Neuronal stem cell (in vitro differentiated cells): ENCODE measurements around the gene LGALS12. TPM values are rescaled to one million over a fixed set of nuclear protein-coding genes. Genes with fewer than 3 reads are reported as not detected.

Experiments used
- DNase-seq: peaks from one replicate; pipeline ENCODE4 v3.0.0-alpha.2; 2013; ENCODE audit warnings: low spot score
- H2AFZ ChIP-seq: one replicate; pipeline ENCODE4 v1.6.1; 2013; ENCODE audit warnings: mild to moderate bottlenecking, low read length, inconsistent platforms
- H2AK5ac ChIP-seq: 2 replicates; pipeline ENCODE4 v1.6.1; 2013; ENCODE audit warnings: low read depth, mild to moderate bottlenecking, inconsistent platforms, low read length, moderate library complexity, mixed read lengths
- H2BK120ac ChIP-seq: 2 replicates; pipeline ENCODE4 v1.6.1; 2013; ENCODE audit warnings: low read depth, mild to moderate bottlenecking, inconsistent platforms, low read length, moderate library complexity, mixed read lengths
- H2BK12ac ChIP-seq: one replicate; pipeline ENCODE4 v1.6.1; 2013; ENCODE audit warnings: low read length, inconsistent platforms
- H2BK15ac ChIP-seq: 2 replicates; pipeline ENCODE4 v1.6.1; 2013; ENCODE audit warnings: mild to moderate bottlenecking, low read length, inconsistent platforms, mixed read lengths
- H2BK5ac ChIP-seq: one replicate; pipeline ENCODE4 v1.6.1; 2013; ENCODE audit warnings: inconsistent platforms, mild to moderate bottlenecking, low read length, moderate library complexity
- H3K14ac ChIP-seq: one replicate; pipeline ENCODE4 v1.6.1; 2013; ENCODE audit warnings: low read length, inconsistent platforms
- H3K18ac ChIP-seq: 2 replicates; pipeline ENCODE4 v1.6.1; 2013; ENCODE audit warnings: low read length, inconsistent platforms
- H3K23ac ChIP-seq: 2 replicates; pipeline ENCODE4 v1.6.1; 2013; ENCODE audit warnings: low read depth, mild to moderate bottlenecking, mixed read lengths, low read length, inconsistent platforms; ENCODE audit not compliant: poor library complexity
- H3K27ac ChIP-seq: replicated peaks from 3 replicates; pipeline ENCODE4 v1.5.1; 2013; ENCODE audit warnings: low read length, inconsistent platforms
- H3K27me3 ChIP-seq, 3 experiments: 2 replicates each; pipeline ENCODE4 v1.6.1; 2013; ENCODE audit warnings: low read length in 3 of 3, mild to moderate bottlenecking in 2 of 3, inconsistent platforms in 1 of 3, low read depth in 1 of 3, mixed read lengths in 1 of 3, moderate library complexity in 1 of 3; ENCODE audit not compliant: control insufficient read depth in 3 of 3, insufficient read depth in 3 of 3
- H3K36me3 ChIP-seq, 2 donors: replicated peaks in 1 of 2; 2 replicates each; pipeline ENCODE4 v1.6.1; 2013; ENCODE audit warnings: low read length in 2 of 2; ENCODE audit not compliant: control insufficient read depth in 2 of 2, insufficient read depth in 2 of 2
- H3K4ac ChIP-seq: 2 replicates; pipeline ENCODE4 v1.6.1; 2013; ENCODE audit warnings: inconsistent platforms, mild to moderate bottlenecking, low read length, moderate library complexity
- H3K4me1 ChIP-seq, 2 donors: 1 replicate in 1 of 2; 2 replicates in 1 of 2; pipeline ENCODE4 v1.6.1; 2013; ENCODE audit warnings: low read length in 2 of 2, low read depth in 1 of 2; ENCODE audit not compliant: control insufficient read depth in 2 of 2, insufficient read depth in 1 of 2
- H3K4me2 ChIP-seq: one replicate; pipeline ENCODE4 v1.6.1; 2013; ENCODE audit warnings: mild to moderate bottlenecking, low read length, inconsistent platforms; ENCODE audit not compliant: insufficient read depth, poor library complexity, severe bottlenecking
- H3K4me3 ChIP-seq, 2 donors: 2 replicates each; pipeline ENCODE4 v1.5.1; 2013; ENCODE audit warnings: low read length in 2 of 2, mild to moderate bottlenecking in 2 of 2, inconsistent platforms in 1 of 2, moderate library complexity in 1 of 2
- H3K79me1 ChIP-seq: one replicate; pipeline ENCODE4 v1.6.1; 2013; ENCODE audit warnings: low read depth, mild to moderate bottlenecking, inconsistent platforms, low read length, moderate library complexity
- H3K9ac ChIP-seq: one replicate; pipeline ENCODE4 v1.6.1; 2013; ENCODE audit warnings: mild to moderate bottlenecking, low read depth, low read length, inconsistent platforms; ENCODE audit not compliant: poor library complexity
- H3K9me3 ChIP-seq, 2 donors: replicated peaks in 1 of 2; 2 replicates each; pipeline versions ENCODE3 to v1.6.1; 2013; ENCODE audit warnings: low read length in 2 of 2, mild to moderate bottlenecking in 2 of 2, inconsistent platforms in 1 of 2, low read depth in 1 of 2, mixed read lengths in 1 of 2, moderate library complexity in 1 of 2; ENCODE audit not compliant: control insufficient read depth in 2 of 2, insufficient read depth in 1 of 2
- H4K8ac ChIP-seq: one replicate; pipeline ENCODE4 v1.6.1; 2013; ENCODE audit warnings: low read depth, mild to moderate bottlenecking, inconsistent platforms, low read length, moderate library complexity
- H4K91ac ChIP-seq: one replicate; pipeline ENCODE4 v1.6.1; 2013; ENCODE audit warnings: low read length, low read depth, mild to moderate bottlenecking, inconsistent platforms; ENCODE audit not compliant: poor library complexity
- WGBS, 2 donors: extraction: QIAGEN DNeasy Blood & Tissue Kit; methylation state at CpG; one replicate each; pipeline ENCODE4 v1.1.7; 2013; ENCODE audit warnings: missing lambda C conversion rate in 2 of 2, mixed read lengths in 1 of 2; ENCODE audit not compliant: insufficient read length in 2 of 2, insufficient replicate concordance in 1 of 2; ENCODE audit errors: extremely low coverage in 2 of 2; 5-methylcytosine and 5-hydroxymethylcytosine counted together
- polyA plus RNA-seq, 2 experiments: library from polyadenylated mRNA; stranded (reverse); fragments of 200-250 nt; gene quantifications; one replicate each; pipeline ENCODE4 v1.2.3, GENCODE V29; 2013

Gene LGALS12, protein sequence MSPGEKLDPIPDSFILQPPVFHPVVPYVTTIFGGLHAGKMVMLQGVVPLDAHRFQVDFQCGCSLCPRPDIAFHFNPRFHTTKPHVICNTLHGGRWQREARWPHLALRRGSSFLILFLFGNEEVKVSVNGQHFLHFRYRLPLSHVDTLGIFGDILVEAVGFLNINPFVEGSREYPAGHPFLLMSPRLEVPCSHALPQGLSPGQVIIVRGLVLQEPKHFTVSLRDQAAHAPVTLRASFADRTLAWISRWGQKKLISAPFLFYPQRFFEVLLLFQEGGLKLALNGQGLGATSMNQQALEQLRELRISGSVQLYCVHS
- not detected for polyA plus RNA-seq (2013, experiment 1 of 2)
- polyA plus RNA-seq (2013, experiment 2 of 2) = not detected

DNA sequence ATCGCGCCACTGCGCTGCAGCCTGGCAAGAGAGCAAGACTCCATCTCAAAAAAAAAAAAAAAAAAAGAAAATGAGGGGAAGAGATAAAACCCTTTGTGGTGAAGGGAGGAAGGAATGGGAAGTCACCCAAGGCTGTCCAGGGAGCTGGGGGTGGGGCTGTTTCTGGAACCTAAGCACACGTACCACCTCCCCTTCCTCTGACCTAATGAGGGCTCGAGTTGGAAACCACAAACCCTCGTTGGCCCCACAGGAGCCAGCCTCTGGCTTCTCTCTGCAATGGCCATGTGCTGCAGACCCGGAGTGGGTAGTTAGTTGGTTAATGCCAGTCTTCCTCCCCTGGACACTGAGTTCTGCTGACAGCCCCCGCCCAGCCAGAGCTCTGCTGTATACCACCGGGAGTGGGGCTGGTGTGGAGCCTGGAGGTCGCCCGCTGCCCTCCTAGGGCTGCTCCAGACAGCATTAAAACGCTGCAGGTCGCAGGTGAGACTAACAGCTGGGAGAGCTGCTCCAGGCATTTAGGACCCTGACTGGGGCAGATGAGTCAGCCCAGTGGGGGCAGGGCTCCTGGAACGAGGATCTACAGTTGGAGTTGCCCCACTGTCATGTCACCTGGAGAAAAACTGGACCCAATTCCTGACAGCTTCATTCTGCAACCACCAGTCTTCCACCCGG is at the start of gene LGALS12:
TSS of gene LGALS12 (plus strand) at position 228 of the 672 bp plus-strand sequence. CDS start at position 603, 375 bp downstream.
- Histone ChIP-seq H3K23ac (no peak within 1 kb of the TSS), H3K18ac (peak within 1 kb of the TSS; percentile 46), H3K4me3 (no peak within 1 kb of the TSS), H3K9me3 (no peaks in the 10 kb centered on the region), H2BK5ac (no peak within 1 kb of the TSS), H2AK5ac (no peak within 1 kb of the TSS), H3K4me1 (peaks cover 0 to 7% of the 10 kb centered on the region in 2 donors), H3K9ac (no peak within 1 kb of the TSS), H3K27ac (no peak within 1 kb of the TSS), H3K79me1 (peaks cover 1% of the 10 kb centered on the region), H2BK15ac (no peak within 1 kb of the TSS), H3K27me3 (peaks cover 0 to 10% (median 0%) of the 10 kb centered on the region in 3 experiments), H4K8ac (no peak within 1 kb of the TSS), H2BK12ac (no peak within 1 kb of the TSS), H3K4me2 (no peak within 1 kb of the TSS), H3K4ac (no peak within 1 kb of the TSS), H4K91ac (no peak within 1 kb of the TSS), H3K14ac (no peak within 1 kb of the TSS), H3K36me3 (no peaks in the 10 kb centered on the region), H2AFZ (no peak within 1 kb of the TSS), H2BK120ac (no peak within 1 kb of the TSS)
- DNase-seq = no peak
- no CpG with 5 or more reads among the region's 15 CpGs for WGBS, 2 donors

DNA sequence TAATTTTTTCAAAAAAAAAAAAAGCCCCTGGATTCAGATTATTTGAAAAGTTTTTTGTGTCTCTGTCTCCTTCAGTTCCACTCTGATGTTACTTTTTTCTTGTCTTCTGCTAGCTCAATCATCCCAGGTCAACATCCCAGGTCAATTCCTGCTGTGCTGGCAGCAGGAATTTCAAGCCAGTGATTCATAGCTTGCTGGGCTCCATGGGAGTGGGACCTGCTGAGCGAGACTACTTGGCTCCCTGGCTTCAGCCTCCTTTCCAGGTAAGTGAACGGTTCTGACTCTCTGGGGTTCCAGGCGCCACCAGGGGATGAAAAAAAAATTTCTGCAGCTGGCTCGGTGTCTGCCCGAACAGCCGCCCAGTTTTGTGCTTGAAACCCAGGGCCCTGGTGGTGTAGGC is 46.3 kb upstream of the LGALS12 start:
- Histone ChIP-seq H3K18ac (no peak overlapping the region), H2BK5ac (no peak overlapping the region), H2BK120ac (no peak overlapping the region), H3K36me3 (no peaks in the 10 kb centered on the region), H3K4me2 (no peak overlapping the region), H3K9ac (no peak overlapping the region), H3K9me3 (no peaks in the 10 kb centered on the region), H4K91ac (no peak overlapping the region), H3K27ac (no peak overlapping the region), H2AFZ (no peak overlapping the region), H2AK5ac (no peak overlapping the region), H3K4ac (no peak overlapping the region), H3K27me3 (no peaks in the 10 kb centered on the region), H3K4me3 (peak overlapping the region in 1 of 2 donors; percentile 40), H3K14ac (no peak overlapping the region), H4K8ac (no peak overlapping the region), H3K79me1 (no peaks in the 10 kb centered on the region), H3K23ac (no peak overlapping the region), H3K4me1 (peaks cover 0 to 2% of the 10 kb centered on the region in 2 donors), H2BK15ac (peak overlapping the region; percentile 31), H2BK12ac (no peak overlapping the region)
- no peak for DNase-seq
- no CpG with 5 or more reads among the region's 6 CpGs for WGBS, 2 donors

DNA sequence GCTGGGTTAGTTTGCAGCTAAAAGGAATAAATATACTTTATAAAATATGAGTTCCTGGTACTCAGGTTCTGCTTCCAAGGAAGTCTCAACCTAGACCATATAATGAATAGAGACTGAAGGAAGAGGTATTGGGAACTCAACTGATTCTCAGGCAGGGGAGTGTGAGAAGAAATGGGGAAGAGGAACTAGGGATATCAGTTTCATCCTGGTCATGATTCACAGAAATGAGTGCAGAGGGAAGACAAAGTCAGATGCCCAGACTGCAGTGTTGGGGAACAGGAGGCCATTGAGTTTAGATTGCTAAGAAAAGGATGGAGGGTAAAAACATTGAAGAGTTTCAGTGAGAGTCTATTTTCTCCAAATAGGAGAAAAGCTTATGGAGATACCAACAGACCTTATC is 43.7 kb upstream of the LGALS12 start:
- no peak overlapping the region for H2BK12ac ChIP-seq

GRCh38 chr11:63470311-63470710 is 35.6 kb upstream of the LGALS12 start:
- Histone ChIP-seq H3K27me3 (no peaks in the 10 kb centered on the region), H2BK12ac (no peak overlapping the region), H3K4me3 (no peak overlapping the region), H4K8ac (no peak overlapping the region), H3K14ac (no peak overlapping the region), H3K4me2 (no peak overlapping the region), H3K9me3 (peaks cover 0 to 2% of the 10 kb centered on the region in 2 donors), H2BK15ac (no peak overlapping the region), H3K18ac (no peak overlapping the region), H4K91ac (no peak overlapping the region), H3K27ac (no peak overlapping the region), H2AK5ac (no peak overlapping the region), H3K4ac (no peak overlapping the region), H3K9ac (no peak overlapping the region), H3K79me1 (no peaks in the 10 kb centered on the region), H3K36me3 (no peaks in the 10 kb centered on the region), H2AFZ (no peak overlapping the region), H2BK5ac (no peak overlapping the region), H3K4me1 (no peaks in the 10 kb centered on the region), H3K23ac (no peak overlapping the region), H2BK120ac (no peak overlapping the region)
- WGBS, 2 donors = no CpG with 5 or more reads among the region's 3 CpGs
- DNase-seq = no peak

More for the DNA sequence above, 43.7 kb upstream of the LGALS12 start:
- Histone ChIP-seq H2BK120ac (no peak overlapping the region), H3K4me1 (peaks cover 0 to 2% of the 10 kb centered on the region in 2 donors), H4K91ac (no peak overlapping the region), H2BK5ac (no peak overlapping the region), H3K27ac (no peak overlapping the region), H3K18ac (no peak overlapping the region), H3K79me1 (no peaks in the 10 kb centered on the region), H3K4me3 (no peak overlapping the region), H3K27me3 (no peaks in the 10 kb centered on the region), H3K4ac (no peak overlapping the region), H3K9ac (no peak overlapping the region), H4K8ac (no peak overlapping the region), H3K14ac (no peak overlapping the region), H2AK5ac (no peak overlapping the region), H3K36me3 (no peaks in the 10 kb centered on the region), H3K9me3 (no peaks in the 10 kb centered on the region), H2AFZ (no peak overlapping the region), H2BK15ac (no peak overlapping the region), H3K23ac (no peak overlapping the region), H3K4me2 (no peak overlapping the region)
- DNase-seq = no peak
